ENCODE measurements around the gene NACC1.

GRCh38 chr19:13103581-13104359 is 14.3 kb upstream of the NACC1 start:
- no peak for TF ChIP-seq CTCF (IDR thresholded peaks at IDR 0.05)
- no peak for TF ChIP-seq POLR2AphosphoS5 (IDR thresholded peaks at IDR 0.05; ENCODE audit: insufficient read depth in 1 of 2, low read depth in 1 of 2)

Data from vagina (tissue), 2 donors.